ENCODE results near the gene CYB5D1.

CYB5D1 gene

GRCh38 chr17:7838090-7839075 lies 19.4 kb upstream of the CYB5D1 start:
- TF ChIP-seq CTCF (conservative IDR thresholded peaks at IDR 0.05; ENCODE audit: low read depth, low read length), result no peak
- peak overlapping the region; percentile 64 for H3K4me3 ChIP-seq (ENCODE audit: low read length)
- no peak for DNase-seq (ENCODE audit: low read depth)

GRCh38 chr17:7839190-7839875 lies 18.5 kb upstream of the CYB5D1 start:
- no peak for DNase-seq (ENCODE audit: low read depth)
- TF ChIP-seq CTCF (conservative IDR thresholded peaks at IDR 0.05; ENCODE audit: low read depth, low read length), result no peak
- no peak overlapping the region for H3K4me3 ChIP-seq (ENCODE audit: low read length)

GRCh38 chr17:7839876-7840261 lies 17.9 kb upstream of the CYB5D1 start:
- no peak for DNase-seq (ENCODE audit: low read depth)
- TF ChIP-seq CTCF (conservative IDR thresholded peaks at IDR 0.05; ENCODE audit: low read depth, low read length), result no peak

GRCh38 chr17:7840441-7840840 lies 17.4 kb upstream of the CYB5D1 start:
- DNase-seq (ENCODE audit: low read depth), result no peak
- no peak for TF ChIP-seq CTCF (conservative IDR thresholded peaks at IDR 0.05; ENCODE audit: low read depth, low read length)
- no peak overlapping the region for H3K4me3 ChIP-seq (ENCODE audit: low read length)

More at GRCh38 chr17:7839876-7840261, 17.9 kb upstream of the CYB5D1 start:
- H3K4me3 ChIP-seq (ENCODE audit: low read length), result no peak overlapping the region

GRCh38 chr17:7840875-7841274 lies 16.9 kb upstream of the CYB5D1 start:
- no peak overlapping the region for H3K4me3 ChIP-seq (ENCODE audit: low read length)
- DNase-seq (ENCODE audit: low read depth), result no peak
- TF ChIP-seq CTCF (conservative IDR thresholded peaks at IDR 0.05; ENCODE audit: low read depth, low read length), result no peak

- no peak for TF ChIP-seq CTCF (conservative IDR thresholded peaks at IDR 0.05; ENCODE audit: low read depth, low read length)
- DNase-seq (ENCODE audit: low read depth), result peak; percentile 66
- H3K4me3 ChIP-seq (ENCODE audit: low read length), result peak overlapping the region; percentile 82
These were observed 16.3 kb upstream of the CYB5D1 start for GRCh38 chr17:7841396-7841914.
